ENCODE data around the gene SCN2B. TPM values are rescaled to one million over a fixed set of nuclear protein-coding genes. Genes with fewer than 3 reads are reported as not detected.

SCN2B gene
- total and polyA plus RNA-seq, 10 of the 15 experiments (the other 5 are each of a cell fraction or from before 2014, with no cell fraction given): 0.01 TPM; not detected in 9

GRCh38 chr11:118170882-118171268, 5.6 kb downstream of the SCN2B start:
- POLR2A ChIA-PET: no interaction called here
- H3K27me3 ChIP-seq (replicated peaks in 1 of 2; ENCODE audit: control insufficient read depth in 2 of 2, insufficient read depth in 2 of 2, low read length in 1 of 2): peaks cover 0 to 3% of the 10 kb centered on the region in 2 experiments; a peak in 2 of 4 replicates
- no peak for DNase-seq (ENCODE audit: low read depth, low spot score)
- no peak overlapping the region for H3K4me2 ChIP-seq (ENCODE audit: control insufficient read depth, insufficient read depth)
- FAIRE-seq: no peak
- CTCF ChIA-PET: interaction anchor here (0.6 to 4.2 kb wide), 47 partner anchors 10 to 511 kb away, joined by 3 to 85 read pairs (median 4); partner anchors contain the start of genes CD3E, MPZL2 and MPZL3
- H3K4me1 ChIP-seq (ENCODE audit: control insufficient read depth, insufficient read depth, low read length): no peaks in the 10 kb centered on the region
- no peak overlapping the region for H2AFZ ChIP-seq (ENCODE audit: control insufficient read depth, low read depth, low read length)
- RAD21 ChIA-PET (ENCODE audit: unreplicated experiment): interaction anchor here (0.9 to 3.8 kb wide), 13 partner anchors 20 to 366 kb away, joined by 3 to 52 read pairs (median 4); no protein-coding TSS in a partner anchor
- no peak for ATAC-seq
- no peak overlapping the region for H3K9ac ChIP-seq (ENCODE audit: control insufficient read depth, insufficient read depth, low read length)
- in situ Hi-C loops (cut with MboI) (no loop called here), intact Hi-C loops (cut with micrococcal nuclease; ENCODE audit: unreplicated experiment) (loop anchor here (1.0 kb wide), 1 partner anchor 26 kb away; no protein-coding TSS in a partner anchor)
- H3K36me3 ChIP-seq (ENCODE audit: control insufficient read depth in 2 of 2, insufficient read depth in 2 of 2, low read length in 1 of 2): no peaks in the 10 kb centered on the region
- WGBS (ENCODE audit: insufficient coverage, insufficient replicate concordance, low lambda C conversion rate, missing lambda C conversion rate): 42% methylated on average over 8 of the region's 8 CpGs
- H4K20me1 ChIP-seq (ENCODE audit: control insufficient read depth, insufficient read depth): no peaks in the 10 kb centered on the region
- BruUV-seq (replicated peaks): no TSS peak
- H3K79me2 ChIP-seq (ENCODE audit: control insufficient read depth, insufficient read depth, low read length): no peaks in the 10 kb centered on the region
- SMC1A ChIA-PET (ENCODE audit: uncharacterized antibody, unreplicated experiment): interaction anchor here (0.8 to 4.3 kb wide), 11 partner anchors 10 to 573 kb away, joined by 3 to 49 read pairs (median 3); no protein-coding TSS in a partner anchor
- H3K9me3 ChIP-seq (replicated peaks; ENCODE audit: control insufficient read depth, insufficient read depth, low read length): no peaks in the 10 kb centered on the region
- TF ChIP-seq E4F1 (IDR thresholded peaks at IDR 0.05; ENCODE audit: borderline replicate concordance, partially characterized antibody): no peak
- no peak for TF ChIP-seq YY1 (IDR thresholded peaks at IDR 0.05; ENCODE audit: low read depth, low read length)
- no peak for TF ChIP-seq POLR2AphosphoS5 (IDR thresholded peaks at IDR 0.05; ENCODE audit: low read length)
- no peak for TF ChIP-seq ZNF274 (IDR thresholded peaks at IDR 0.05; ENCODE audit: insufficient read depth, insufficient read length)
- TF ChIP-seq ATF2 (IDR thresholded peaks at IDR 0.05; ENCODE audit: low read length): no peak
- TF ChIP-seq SRF (IDR thresholded peaks at IDR 0.05; ENCODE audit: low read depth in 2 of 2, low read length in 2 of 2): no peak
- no peak for TF ChIP-seq MLLT1 (IDR thresholded peaks at IDR 0.05)
- no peak for TF ChIP-seq IRF3 (IDR thresholded peaks at IDR 0.05)
- TF ChIP-seq FOS (IDR thresholded peaks at IDR 0.05; ENCODE audit: borderline replicate concordance, extremely low read depth, insufficient read length): no peak
- TF ChIP-seq ETV6 (conservative IDR thresholded peaks at IDR 0.05 in 1 of 2, IDR thresholded peaks at IDR 0.05 in 1 of 2; ENCODE audit: borderline replicate concordance in 1 of 2, low read depth in 1 of 2): no peak
- TF ChIP-seq BCL11A (IDR thresholded peaks at IDR 0.05; ENCODE audit: low read depth, low read length): no peak
- TF ChIP-seq USF1 (IDR thresholded peaks at IDR 0.05; ENCODE audit: borderline replicate concordance, extremely low read length, insufficient read depth, low read depth, low read length): no peak
- no peak overlapping the region for H3K4me3 ChIP-seq
- H3K27ac ChIP-seq (ENCODE audit: control insufficient read depth, insufficient read depth): no peak overlapping the region
